ENCODE data around the gene TMC4.
"Not testable (repeated sequence)": the region's sequence is repeated elsewhere in the genome, so short reads cannot be mapped to it uniquely, and the experiment has no call there.

Gene TMC4

GRCh38 chr19:54172471-54173358 is at the start of gene TMC4:
TMC4 (minus strand) TSS chr19:54173160; CDS start chr19:54173117, 43 bp downstream.
- H3K27me3 Mint-ChIP-seq: no peaks in the 10 kb centered on the region
- H3K27ac Mint-ChIP-seq (ENCODE audit: low read depth): no peak within 1 kb of the TSS
- H3K9me3 Mint-ChIP-seq: no peaks in the 10 kb centered on the region
- H3K36me3 Mint-ChIP-seq (ENCODE audit: insufficient read depth): no peaks in the 10 kb centered on the region
- ATAC-seq (replicated peaks; ENCODE audit: extremely low read depth, poor library complexity, severe bottlenecking) (no peak), DNase-seq (ENCODE audit: low spot score in 2 of 2) (no peak)
- H3K4me3 Mint-ChIP-seq: no peak within 1 kb of the TSS
- H3K4me1 Mint-ChIP-seq: peaks cover 5% of the 10 kb centered on the region

- not testable (repeated sequence) for DNase-seq (ENCODE audit: low spot score in 2 of 2); H3K27ac Mint-ChIP-seq (ENCODE audit: low read depth); H3K4me1 Mint-ChIP-seq; ATAC-seq (replicated peaks; ENCODE audit: extremely low read depth, poor library complexity, severe bottlenecking); H3K36me3 Mint-ChIP-seq (ENCODE audit: insufficient read depth); H3K4me3 Mint-ChIP-seq; H3K9me3 Mint-ChIP-seq
- peaks cover 15% of the 10 kb centered on the region for H3K27me3 Mint-ChIP-seq
These were observed 49.0 kb upstream of the TMC4 start for GRCh38 chr19:54221947-54222346.

- H3K27me3 Mint-ChIP-seq: peaks cover 15% of the 10 kb centered on the region
- not testable (repeated sequence) for H3K4me3 Mint-ChIP-seq; H3K9me3 Mint-ChIP-seq; H3K36me3 Mint-ChIP-seq (ENCODE audit: insufficient read depth); ATAC-seq (replicated peaks; ENCODE audit: extremely low read depth, poor library complexity, severe bottlenecking); DNase-seq (ENCODE audit: low spot score in 2 of 2); H3K27ac Mint-ChIP-seq (ENCODE audit: low read depth); H3K4me1 Mint-ChIP-seq
These were observed 46.7 kb upstream of the TMC4 start for GRCh38 chr19:54219702-54220101.

- Mint-ChIP-seq H3K36me3 (ENCODE audit: insufficient read depth) (peaks cover 1% of the 10 kb centered on the region), H3K4me3 (no peak overlapping the region), H3K27ac (ENCODE audit: low read depth) (no peak overlapping the region), H3K27me3 (peaks cover 15% of the 10 kb centered on the region), H3K4me1 (peaks cover 5% of the 10 kb centered on the region), H3K9me3 (no peaks in the 10 kb centered on the region)
- no peak for ATAC-seq (replicated peaks; ENCODE audit: extremely low read depth, poor library complexity, severe bottlenecking)
- no peak for DNase-seq (ENCODE audit: low spot score in 2 of 2)
These were observed 46.2 kb upstream of the TMC4 start for GRCh38 chr19:54218960-54219661.

- Mint-ChIP-seq H3K9me3 (no peaks in the 10 kb centered on the region), H3K4me3 (no peak overlapping the region), H3K27ac (ENCODE audit: low read depth) (no peak overlapping the region), H3K4me1 (peaks cover 3% of the 10 kb centered on the region), H3K27me3 (peaks cover 6% of the 10 kb centered on the region), H3K36me3 (ENCODE audit: insufficient read depth) (peaks cover 1% of the 10 kb centered on the region)
- ATAC-seq (replicated peaks; ENCODE audit: extremely low read depth, poor library complexity, severe bottlenecking): no peak
- no peak for DNase-seq (ENCODE audit: low spot score in 2 of 2)
These were observed 45.3 kb upstream of the TMC4 start for GRCh38 chr19:54218259-54218658.

- not testable (repeated sequence) for H3K27ac Mint-ChIP-seq (ENCODE audit: low read depth); DNase-seq (ENCODE audit: low spot score in 2 of 2); H3K4me3 Mint-ChIP-seq; H3K27me3 Mint-ChIP-seq; H3K9me3 Mint-ChIP-seq; H3K36me3 Mint-ChIP-seq (ENCODE audit: insufficient read depth); H3K4me1 Mint-ChIP-seq; ATAC-seq (replicated peaks; ENCODE audit: extremely low read depth, poor library complexity, severe bottlenecking)
These were observed 44.7 kb upstream of the TMC4 start for GRCh38 chr19:54217517-54218247.

- DNase-seq (ENCODE audit: low spot score in 2 of 2) (no peak), ATAC-seq (replicated peaks; ENCODE audit: extremely low read depth, poor library complexity, severe bottlenecking) (no peak)
- Mint-ChIP-seq H3K27ac (ENCODE audit: low read depth) (no peak overlapping the region), H3K27me3 (no peaks in the 10 kb centered on the region), H3K36me3 (ENCODE audit: insufficient read depth) (peaks cover 1% of the 10 kb centered on the region), H3K4me1 (no peaks in the 10 kb centered on the region), H3K9me3 (no peaks in the 10 kb centered on the region), H3K4me3 (no peak overlapping the region)
These were observed 43.9 kb upstream of the TMC4 start for GRCh38 chr19:54216869-54217268.

GRCh38 chr19:54214734-54215133 is 41.8 kb upstream of the TMC4 start:
- not testable (repeated sequence) for ATAC-seq (replicated peaks; ENCODE audit: extremely low read depth, poor library complexity, severe bottlenecking); H3K27me3 Mint-ChIP-seq; H3K9me3 Mint-ChIP-seq; H3K27ac Mint-ChIP-seq (ENCODE audit: low read depth); H3K4me3 Mint-ChIP-seq; H3K36me3 Mint-ChIP-seq (ENCODE audit: insufficient read depth); DNase-seq (ENCODE audit: low spot score in 2 of 2)
- peaks cover 15% of the 10 kb centered on the region for H3K4me1 Mint-ChIP-seq

- DNase-seq (ENCODE audit: low spot score in 2 of 2); ATAC-seq (replicated peaks; ENCODE audit: extremely low read depth, poor library complexity, severe bottlenecking); H3K36me3 Mint-ChIP-seq (ENCODE audit: insufficient read depth); H3K27me3 Mint-ChIP-seq; H3K27ac Mint-ChIP-seq (ENCODE audit: low read depth); H3K9me3 Mint-ChIP-seq; H3K4me3 Mint-ChIP-seq: not testable (repeated sequence)
- H3K4me1 Mint-ChIP-seq: peaks cover 20% of the 10 kb centered on the region
These were observed 41.3 kb upstream of the TMC4 start for GRCh38 chr19:54214217-54214616.

- Mint-ChIP-seq H3K36me3 (ENCODE audit: insufficient read depth) (peaks cover 33% of the 10 kb centered on the region), H3K27ac (ENCODE audit: low read depth) (peak overlapping the region; percentile 93), H3K27me3 (no peaks in the 10 kb centered on the region), H3K4me1 (peaks cover 39% of the 10 kb centered on the region), H3K4me3 (peak overlapping the region; percentile 69), H3K9me3 (no peaks in the 10 kb centered on the region)
- ATAC-seq (replicated peaks; ENCODE audit: extremely low read depth, poor library complexity, severe bottlenecking): no peak
- DNase-seq (ENCODE audit: low spot score in 2 of 2): no peak
These were observed 38.3 kb upstream of the TMC4 start for GRCh38 chr19:54211235-54211634.

GRCh38 chr19:54209811-54210494 is 37.0 kb upstream of the TMC4 start:
- H3K36me3 Mint-ChIP-seq (ENCODE audit: insufficient read depth): peaks cover 39% of the 10 kb centered on the region
- peak overlapping the region; percentile 93 for H3K27ac Mint-ChIP-seq (ENCODE audit: low read depth)
- peaks cover 46% of the 10 kb centered on the region for H3K4me1 Mint-ChIP-seq
- no peak for ATAC-seq (replicated peaks; ENCODE audit: extremely low read depth, poor library complexity, severe bottlenecking)
- H3K27me3 Mint-ChIP-seq: no peaks in the 10 kb centered on the region
- peak overlapping the region; percentile 69 for H3K4me3 Mint-ChIP-seq
- DNase-seq (ENCODE audit: low spot score in 2 of 2): no peak
- no peaks in the 10 kb centered on the region for H3K9me3 Mint-ChIP-seq
